ENCODE results near the gene SMG9. TPM values are rescaled to one million over a fixed set of nuclear protein-coding genes. Genes with fewer than 3 reads are reported as not detected.

SMG9 gene
- total RNA-seq, 1 experiment from 2014 or later = 52.2 TPM

GRCh38 chr19:43780706-43781525 is 26.2 kb upstream of the SMG9 start, which contains the start of gene KCNN4:
TSS of gene KCNN4 (minus strand) at chr19:43780973. CDS start at chr19:43780861, 112 bp downstream.
- no peaks in the 10 kb centered on the region for H3K79me1 ChIP-seq (ENCODE audit: insufficient read depth, low read depth, low read length, poor library complexity, severe bottlenecking)
- Mint-ChIP-seq H3K4me3 (no peak within 1 kb of the TSS; a peak in 1 of 5 replicates), H3K4me1 (peaks cover 33 to 45% of the 10 kb centered on the region in 2 experiments), H3K36me3 (ENCODE audit: insufficient read depth in 1 of 3, low read depth in 3 of 3) (no peaks in the 10 kb centered on the region; a peak in 1 of 7 replicates), H3K27me3 (ENCODE audit: low read depth) (peaks cover 32% of the 10 kb centered on the region), H3K27ac (no peak within 1 kb of the TSS), H3K9me3 (no peaks in the 10 kb centered on the region; a peak in 1 of 5 replicates)
- no peak within 1 kb of the TSS for H3K27ac ChIP-seq (ENCODE audit: insufficient read length, low read depth, low read length)
- H4K8ac ChIP-seq (replicated peaks; ENCODE audit: insufficient read length, low read depth, low read length) = no peak within 1 kb of the TSS
- no peak within 1 kb of the TSS for H4K91ac ChIP-seq (ENCODE audit: insufficient read length, low read depth, low read length)
- no peak within 1 kb of the TSS for H3K14ac ChIP-seq (ENCODE audit: insufficient read depth, low read length)
- H2BK120ac ChIP-seq (ENCODE audit: low read depth, low read length, poor library complexity, severe bottlenecking) = no peak within 1 kb of the TSS
- H3K56ac ChIP-seq (ENCODE audit: insufficient read length, low read depth, low read length) = no peak within 1 kb of the TSS
- H3T11ph ChIP-seq (ENCODE audit: low read length) = no peak within 1 kb of the TSS
- H3K9me3 ChIP-seq (ENCODE audit: control insufficient read depth, low read depth, low read length) = no peaks in the 10 kb centered on the region
- H3K4me1 ChIP-seq (ENCODE audit: insufficient read depth, low read length) = peaks cover 4% of the 10 kb centered on the region; the same call in 1 of the 2 replicates
- no peak within 1 kb of the TSS for H2AK5ac ChIP-seq (ENCODE audit: insufficient read length, low read length)
- no peak within 1 kb of the TSS for H4K5ac ChIP-seq (ENCODE audit: insufficient read length, low read depth, low read length)
- H2BK5ac ChIP-seq (ENCODE audit: insufficient read length, low read length) = no peak within 1 kb of the TSS
- no peak within 1 kb of the TSS for H3K4ac ChIP-seq (ENCODE audit: low read depth, low read length)
- H2BK15ac ChIP-seq (ENCODE audit: low read depth, low read length) = no peak within 1 kb of the TSS
- H3K23me2 ChIP-seq (ENCODE audit: insufficient read length, low read depth, low read length, poor library complexity, severe bottlenecking) = no peaks in the 10 kb centered on the region
- no peak within 1 kb of the TSS for H2BK20ac ChIP-seq (ENCODE audit: low read depth, low read length, poor library complexity, severe bottlenecking)
- H2BK12ac ChIP-seq (ENCODE audit: insufficient read length, low read depth, low read length) = no peak within 1 kb of the TSS
- H2AFZ ChIP-seq (ENCODE audit: low read length) = no peak within 1 kb of the TSS
- no peaks in the 10 kb centered on the region for H4K20me1 ChIP-seq (ENCODE audit: control insufficient read depth, insufficient read depth, insufficient read length)
- no peak within 1 kb of the TSS for H3K9ac ChIP-seq (ENCODE audit: extremely low read depth, insufficient read length, low read length)
- no peaks in the 10 kb centered on the region for H3K79me2 ChIP-seq (ENCODE audit: insufficient read depth, low read length)
- no CpG with 5 or more reads among the region's 19 CpGs for WGBS (ENCODE audit: extremely low coverage, insufficient read length, low lambda C conversion rate)
- no peak within 1 kb of the TSS for H3K18ac ChIP-seq (ENCODE audit: insufficient read length, low read depth, low read length)
- TF ChIP-seq, protein P1, sequence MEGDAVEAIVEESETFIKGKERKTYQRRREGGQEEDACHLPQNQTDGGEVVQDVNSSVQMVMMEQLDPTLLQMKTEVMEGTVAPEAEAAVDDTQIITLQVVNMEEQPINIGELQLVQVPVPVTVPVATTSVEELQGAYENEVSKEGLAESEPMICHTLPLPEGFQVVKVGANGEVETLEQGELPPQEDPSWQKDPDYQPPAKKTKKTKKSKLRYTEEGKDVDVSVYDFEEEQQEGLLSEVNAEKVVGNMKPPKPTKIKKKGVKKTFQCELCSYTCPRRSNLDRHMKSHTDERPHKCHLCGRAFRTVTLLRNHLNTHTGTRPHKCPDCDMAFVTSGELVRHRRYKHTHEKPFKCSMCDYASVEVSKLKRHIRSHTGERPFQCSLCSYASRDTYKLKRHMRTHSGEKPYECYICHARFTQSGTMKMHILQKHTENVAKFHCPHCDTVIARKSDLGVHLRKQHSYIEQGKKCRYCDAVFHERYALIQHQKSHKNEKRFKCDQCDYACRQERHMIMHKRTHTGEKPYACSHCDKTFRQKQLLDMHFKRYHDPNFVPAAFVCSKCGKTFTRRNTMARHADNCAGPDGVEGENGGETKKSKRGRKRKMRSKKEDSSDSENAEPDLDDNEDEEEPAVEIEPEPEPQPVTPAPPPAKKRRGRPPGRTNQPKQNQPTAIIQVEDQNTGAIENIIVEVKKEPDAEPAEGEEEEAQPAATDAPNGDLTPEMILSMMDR (conservative IDR thresholded peaks at IDR 0.05) = no peak
- H3K4me2 ChIP-seq (ENCODE audit: insufficient read depth, insufficient read length, low read length) = no peak within 1 kb of the TSS
- no peak within 1 kb of the TSS for H3K23ac ChIP-seq (ENCODE audit: insufficient read length, low read depth, low read length)
- H3K27me3 ChIP-seq (ENCODE audit: insufficient read depth, low read length) = no peaks in the 10 kb centered on the region
- DNase-seq = no peak

Data from H9 (cell line).